SK-N-MC (cell line): ENCODE data around the gene FAM89B.

ENCODE experiments used
- FOXP2 ChIP-seq: optimal IDR thresholded peaks from 2 replicates; pipeline ENCODE3; 2011; ENCODE audit warnings: mild to moderate bottlenecking, moderate library complexity; ENCODE audit not compliant: insufficient read depth; ENCODE audit errors: extremely low read length, control extremely low read depth
- POLR2AphosphoS5 ChIP-seq: IDR thresholded peaks from 2 replicates; pipeline ENCODE4 v1.6.1; 2012; ENCODE audit warnings: mild to moderate bottlenecking, low read depth, low read length, borderline replicate concordance

GRCh38 chr11:65590240-65590738 lies 18.0 kb downstream of the FAM89B start:
- TF ChIP-seq POLR2AphosphoS5 (no peak), FOXP2 (no peak)
